ENCODE measurements around the gene RIOK2.

RIOK2 gene

GRCh38 chr5:97125125-97125683, 57.8 kb downstream of the RIOK2 start:
- no peak for DNase-seq (ENCODE audit: low spot score)

GRCh38 chr5:97124335-97124734, 58.7 kb downstream of the RIOK2 start:
- DNase-seq (ENCODE audit: low spot score) = no peak

GRCh38 chr5:97121848-97122247, 61.2 kb downstream of the RIOK2 start:
- no peak for DNase-seq (ENCODE audit: low spot score)

GRCh38 chr5:97120195-97120594, 62.9 kb downstream of the RIOK2 start:
- DNase-seq (ENCODE audit: low spot score) = no peak

- DNase-seq (ENCODE audit: low spot score) = no peak
These were observed 64.0 kb downstream of the RIOK2 start for GRCh38 chr5:97119007-97119390.

GRCh38 chr5:97118261-97119006, 64.6 kb downstream of the RIOK2 start:
- DNase-seq (ENCODE audit: low spot score) = no peak

- DNase-seq (ENCODE audit: low spot score) = no peak
These were observed 67.1 kb downstream of the RIOK2 start for GRCh38 chr5:97115932-97116331.

- DNase-seq (ENCODE audit: low spot score) = no peak
These were observed 70.8 kb downstream of the RIOK2 start for GRCh38 chr5:97112230-97112629.

- DNase-seq (ENCODE audit: low spot score) = no peak
These were observed 71.4 kb downstream of the RIOK2 start for GRCh38 chr5:97111616-97112015.

GRCh38 chr5:97111004-97111403, 72.0 kb downstream of the RIOK2 start:
- DNase-seq (ENCODE audit: low spot score) = no peak
